Kidney glomerular epithelial cell (primary cell): ENCODE measurements around the gene NCKAP5.

Experiments used
- DNase-seq: peaks from one replicate; lab custom pipeline; 2025; lab: John Stamatoyannopoulos, UW

NCKAP5 gene

GRCh38 chr2:133204421-133204820 lies 363.8 kb downstream of the NCKAP5 start:
- no peak for DNase-seq

- peak; percentile 92 for DNase-seq
Observed at GRCh38 chr2:133200684-133201421, 367.4 kb downstream of the NCKAP5 start.

GRCh38 chr2:133198678-133199077 lies 369.6 kb downstream of the NCKAP5 start:
- DNase-seq: no peak

- DNase-seq: no peak
Observed at GRCh38 chr2:133197156-133197555, 371.1 kb downstream of the NCKAP5 start.

GRCh38 chr2:133194777-133195335 lies 373.4 kb downstream of the NCKAP5 start:
- no peak for DNase-seq

GRCh38 chr2:133194362-133194655 lies 374.0 kb downstream of the NCKAP5 start:
- no peak for DNase-seq

GRCh38 chr2:133193544-133194361 lies 374.5 kb downstream of the NCKAP5 start:
- no peak for DNase-seq

GRCh38 chr2:133192028-133192427 lies 376.2 kb downstream of the NCKAP5 start:
- no peak for DNase-seq

- peak; percentile 20 for DNase-seq
Observed at GRCh38 chr2:133177196-133177595, 391.1 kb downstream of the NCKAP5 start.

GRCh38 chr2:133175926-133176325 lies 392.3 kb downstream of the NCKAP5 start:
- no peak for DNase-seq

- no peak for DNase-seq
Observed at GRCh38 chr2:133173224-133173623, 395.0 kb downstream of the NCKAP5 start.

GRCh38 chr2:133171393-133172004 lies 396.8 kb downstream of the NCKAP5 start:
- DNase-seq: peak; percentile 52

GRCh38 chr2:133169274-133169912 lies 398.9 kb downstream of the NCKAP5 start:
- DNase-seq: no peak

- no peak for DNase-seq
Observed at GRCh38 chr2:133167990-133168389, 400.3 kb downstream of the NCKAP5 start.

- DNase-seq: no peak
Observed at GRCh38 chr2:133167223-133167622, 401.0 kb downstream of the NCKAP5 start.

- peak; percentile 11 for DNase-seq
Observed at GRCh38 chr2:133166031-133166430, 402.2 kb downstream of the NCKAP5 start.

GRCh38 chr2:133163111-133163510 lies 405.2 kb downstream of the NCKAP5 start:
- DNase-seq: no peak

GRCh38 chr2:133158442-133158841 lies 409.8 kb downstream of the NCKAP5 start:
- DNase-seq: no peak

GRCh38 chr2:133158024-133158423 lies 410.2 kb downstream of the NCKAP5 start:
- DNase-seq: no peak

- no peak for DNase-seq
Observed at GRCh38 chr2:133157141-133157540, 411.1 kb downstream of the NCKAP5 start.

GRCh38 chr2:133152801-133153200 lies 415.5 kb downstream of the NCKAP5 start:
- no peak for DNase-seq

GRCh38 chr2:133148187-133148586 lies 420.1 kb downstream of the NCKAP5 start:
- no peak for DNase-seq
